ENCODE data around the gene GALNS. TPM values are rescaled to one million over a fixed set of nuclear protein-coding genes. Genes with fewer than 3 reads are reported as not detected.

GALNS gene
- total and polyA plus RNA-seq, 2 experiments from 2014 or later: 9.7 to 18.8 TPM

- Mint-ChIP-seq H3K9me3 (peaks cover 8% of the 10 kb centered on the region), H3K36me3 (ENCODE audit: low read depth) (peaks cover 3% of the 10 kb centered on the region; the same call in 1 of the 3 replicates), H3K4me3 (no peak overlapping the region), H3K4me1 (peaks cover 2% of the 10 kb centered on the region; the same call in 1 of the 3 replicates), H3K27me3 (ENCODE audit: insufficient read depth, low read depth, poor library complexity) (peaks cover 22% of the 10 kb centered on the region), H3K27ac (no peak overlapping the region)
- H3K27ac ChIP-seq (ENCODE audit: low read depth): no peak overlapping the region
- H3K4me1 ChIP-seq (ENCODE audit: insufficient read depth): no peaks in the 10 kb centered on the region
- H3K79me2 ChIP-seq (replicated peaks; ENCODE audit: insufficient read depth): no peaks in the 10 kb centered on the region
- no peaks in the 10 kb centered on the region for H3K27me3 ChIP-seq (ENCODE audit: insufficient read depth)
- H3K9me2 ChIP-seq (ENCODE audit: insufficient read depth): no peaks in the 10 kb centered on the region
- DNase-seq (ENCODE audit: low spot score) (no peak), ATAC-seq (no peak)
- no peaks in the 10 kb centered on the region for H3K36me3 ChIP-seq (ENCODE audit: insufficient read depth)
- H3K4me2 ChIP-seq: no peak overlapping the region
- H3K4me3 ChIP-seq: no peak overlapping the region
- no peaks in the 10 kb centered on the region for H4K20me1 ChIP-seq (replicated peaks; ENCODE audit: insufficient read depth)
- H3F3A ChIP-seq (replicated peaks; ENCODE audit: low read depth): no peaks in the 10 kb centered on the region
- H2AFZ ChIP-seq: no peak overlapping the region
- TF ChIP-seq POLR2AphosphoS5 (IDR thresholded peaks at IDR 0.05; ENCODE audit: low read depth): no peak
- no peak for TF ChIP-seq CREB1 (CRISPR knock-in tag; IDR thresholded peaks at IDR 0.05; ENCODE audit: low read depth)
- no peak for TF ChIP-seq EZH2phosphoT487 (IDR thresholded peaks at IDR 0.05; ENCODE audit: unreplicated experiment)
- no peak for TF ChIP-seq REST (IDR thresholded peaks at IDR 0.05; ENCODE audit: unreplicated experiment)
- no peak for TF ChIP-seq STAT1 (IDR thresholded peaks at IDR 0.05; ENCODE audit: unreplicated experiment)
- TF ChIP-seq ZNF331 (CRISPR knock-in tag; IDR thresholded peaks at IDR 0.05; ENCODE audit: low read depth): no peak
- TF ChIP-seq CTCF (conservative IDR thresholded peaks at IDR 0.05; ENCODE audit: low read depth in 2 of 2): no peak
- TF ChIP-seq NANOG (IDR thresholded peaks at IDR 0.05; ENCODE audit: borderline replicate concordance): no peak
- TF ChIP-seq, protein P1, sequence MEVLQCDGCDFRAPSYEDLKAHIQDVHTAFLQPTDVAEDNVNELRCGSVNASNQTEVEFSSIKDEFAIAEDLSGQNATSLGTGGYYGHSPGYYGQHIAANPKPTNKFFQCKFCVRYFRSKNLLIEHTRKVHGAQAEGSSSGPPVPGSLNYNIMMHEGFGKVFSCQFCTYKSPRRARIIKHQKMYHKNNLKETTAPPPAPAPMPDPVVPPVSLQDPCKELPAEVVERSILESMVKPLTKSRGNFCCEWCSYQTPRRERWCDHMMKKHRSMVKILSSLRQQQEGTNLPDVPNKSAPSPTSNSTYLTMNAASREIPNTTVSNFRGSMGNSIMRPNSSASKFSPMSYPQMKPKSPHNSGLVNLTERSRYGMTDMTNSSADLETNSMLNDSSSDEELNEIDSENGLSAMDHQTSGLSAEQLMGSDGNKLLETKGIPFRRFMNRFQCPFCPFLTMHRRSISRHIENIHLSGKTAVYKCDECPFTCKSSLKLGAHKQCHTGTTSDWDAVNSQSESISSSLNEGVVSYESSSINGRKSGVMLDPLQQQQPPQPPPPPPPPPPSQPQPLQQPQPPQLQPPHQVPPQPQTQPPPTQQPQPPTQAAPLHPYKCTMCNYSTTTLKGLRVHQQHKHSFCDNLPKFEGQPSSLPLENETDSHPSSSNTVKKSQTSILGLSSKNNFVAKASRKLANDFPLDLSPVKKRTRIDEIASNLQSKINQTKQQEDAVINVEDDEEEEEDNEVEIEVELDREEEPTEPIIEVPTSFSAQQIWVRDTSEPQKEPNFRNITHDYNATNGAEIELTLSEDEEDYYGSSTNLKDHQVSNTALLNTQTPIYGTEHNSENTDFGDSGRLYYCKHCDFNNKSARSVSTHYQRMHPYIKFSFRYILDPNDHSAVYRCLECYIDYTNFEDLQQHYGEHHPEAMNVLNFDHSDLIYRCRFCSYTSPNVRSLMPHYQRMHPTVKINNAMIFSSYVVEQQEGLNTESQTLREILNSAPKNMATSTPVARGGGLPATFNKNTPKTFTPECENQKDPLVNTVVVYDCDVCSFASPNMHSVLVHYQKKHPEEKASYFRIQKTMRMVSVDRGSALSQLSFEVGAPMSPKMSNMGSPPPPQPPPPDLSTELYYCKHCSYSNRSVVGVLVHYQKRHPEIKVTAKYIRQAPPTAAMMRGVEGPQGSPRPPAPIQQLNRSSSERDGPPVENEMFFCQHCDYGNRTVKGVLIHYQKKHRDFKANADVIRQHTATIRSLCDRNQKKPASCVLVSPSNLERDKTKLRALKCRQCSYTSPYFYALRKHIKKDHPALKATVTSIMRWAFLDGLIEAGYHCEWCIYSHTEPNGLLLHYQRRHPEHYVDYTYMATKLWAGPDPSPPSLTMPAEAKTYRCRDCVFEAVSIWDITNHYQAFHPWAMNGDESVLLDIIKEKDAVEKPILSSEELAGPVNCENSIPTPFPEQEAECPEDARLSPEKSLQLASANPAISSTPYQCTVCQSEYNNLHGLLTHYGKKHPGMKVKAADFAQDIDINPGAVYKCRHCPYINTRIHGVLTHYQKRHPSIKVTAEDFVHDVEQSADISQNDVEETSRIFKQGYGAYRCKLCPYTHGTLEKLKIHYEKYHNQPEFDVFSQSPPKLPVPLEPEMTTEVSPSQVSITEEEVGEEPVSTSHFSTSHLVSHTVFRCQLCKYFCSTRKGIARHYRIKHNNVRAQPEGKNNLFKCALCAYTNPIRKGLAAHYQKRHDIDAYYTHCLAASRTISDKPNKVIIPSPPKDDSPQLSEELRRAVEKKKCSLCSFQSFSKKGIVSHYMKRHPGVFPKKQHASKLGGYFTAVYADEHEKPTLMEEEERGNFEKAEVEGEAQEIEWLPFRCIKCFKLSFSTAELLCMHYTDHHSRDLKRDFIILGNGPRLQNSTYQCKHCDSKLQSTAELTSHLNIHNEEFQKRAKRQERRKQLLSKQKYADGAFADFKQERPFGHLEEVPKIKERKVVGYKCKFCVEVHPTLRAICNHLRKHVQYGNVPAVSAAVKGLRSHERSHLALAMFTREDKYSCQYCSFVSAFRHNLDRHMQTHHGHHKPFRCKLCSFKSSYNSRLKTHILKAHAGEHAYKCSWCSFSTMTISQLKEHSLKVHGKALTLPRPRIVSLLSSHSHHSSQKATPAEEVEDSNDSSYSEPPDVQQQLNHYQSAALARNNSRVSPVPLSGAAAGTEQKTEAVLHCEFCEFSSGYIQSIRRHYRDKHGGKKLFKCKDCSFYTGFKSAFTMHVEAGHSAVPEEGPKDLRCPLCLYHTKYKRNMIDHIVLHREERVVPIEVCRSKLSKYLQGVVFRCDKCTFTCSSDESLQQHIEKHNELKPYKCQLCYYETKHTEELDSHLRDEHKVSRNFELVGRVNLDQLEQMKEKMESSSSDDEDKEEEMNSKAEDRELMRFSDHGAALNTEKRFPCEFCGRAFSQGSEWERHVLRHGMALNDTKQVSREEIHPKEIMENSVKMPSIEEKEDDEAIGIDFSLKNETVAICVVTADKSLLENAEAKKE (CRISPR knock-in tag; IDR thresholded peaks at IDR 0.05): no peak
- no peak for TF ChIP-seq JUNB (IDR thresholded peaks at IDR 0.05; ENCODE audit: unreplicated experiment)
- no peak for TF ChIP-seq ZNF114 (CRISPR knock-in tag; IDR thresholded peaks at IDR 0.05)
These were observed 29.7 kb upstream of the GALNS start for GRCh38 chr16:88886420-88886844.

All from GM23338 (cell line).